BJ (cell line): ENCODE measurements around the gene ULK2. TPM values are rescaled to one million over a fixed set of nuclear protein-coding genes. Genes with fewer than 3 reads are reported as not detected.

Experiments
- CTCF ChIA-PET: fragments of 350-600 bp; formaldehyde crosslinking; extraction: SDS; loops from one replicate; lab custom pipeline; 2021; ENCODE audit warnings: antibody characterized with exemption, inconsistent platforms; lab: Yijun Ruan, JAX
- POLR2A ChIA-PET: fragments of 300-600 bp; sonication (Branson Sonifier 250); formaldehyde crosslinking; extraction: SDS; loops from one replicate; lab custom pipeline; 2021; ENCODE audit warnings: antibody characterized with exemption; lab: Charles Lee
- DNase-seq: peaks from one replicate; pipeline ENCODE4 v3.0.0-alpha.2; 2011; ENCODE audit warnings: low read depth
- H3K27me3 ChIP-seq: 2 replicates; pipeline ENCODE4 v1.6.0; 2011; ENCODE audit warnings: low read length; ENCODE audit not compliant: control insufficient read depth, insufficient read depth
- H3K36me3 ChIP-seq: 2 replicates; pipeline ENCODE4 v1.5.1; 2011; ENCODE audit warnings: low read length; ENCODE audit not compliant: control insufficient read depth, insufficient read depth
- H3K4me3 ChIP-seq: 2 replicates; pipeline ENCODE4 v1.5.1; 2011; ENCODE audit warnings: low read depth, mild to moderate bottlenecking, control low read depth, low read length
- CTCF ChIP-seq: IDR thresholded peaks from 2 replicates; pipeline ENCODE4 v1.5.1; 2011; ENCODE audit warnings: low read depth, mild to moderate bottlenecking, control low read depth, inconsistent platforms, low read length, moderate library complexity; ENCODE audit not compliant: insufficient read depth
- polyA plus RNA-seq: library from polyadenylated mRNA; depleted of rRNA; stranded (reverse); fragments of >200 nt; gene quantifications from 2 replicates; pipeline ENCODE4 v1.2.3, GENCODE V29; 2011

Gene ULK2
- polyA plus RNA-seq, 1 experiment = 38.2 TPM

GRCh38 chr17:19753661-19754463, 113.9 kb downstream of the ULK2 start:
- DNase-seq = no peak
- peaks cover 2% of the 10 kb centered on the region; the same call in 1 of the 2 replicates for H3K27me3 ChIP-seq
- no peak for TF ChIP-seq CTCF
- H3K4me3 ChIP-seq = no peak overlapping the region
- no peaks in the 10 kb centered on the region for H3K36me3 ChIP-seq
- CTCF ChIA-PET = interaction anchor here (0.5 to 11.6 kb wide), 6 partner anchors 10 to 388 kb away, joined by 3 to 84 read pairs (median 4); no protein-coding TSS in a partner anchor
- POLR2A ChIA-PET = no interaction called here

GRCh38 chr17:19753051-19753509, 114.7 kb downstream of the ULK2 start:
- no peaks in the 10 kb centered on the region for H3K36me3 ChIP-seq
- no peak for TF ChIP-seq CTCF
- ChIA-PET CTCF (interaction anchor here (1.2 to 11.6 kb wide), 5 partner anchors 9 to 388 kb away, joined by 3 to 84 read pairs (median 4); no protein-coding TSS in a partner anchor), POLR2A (no interaction called here)
- H3K4me3 ChIP-seq = no peak overlapping the region
- DNase-seq = no peak
- H3K27me3 ChIP-seq = peaks cover 4% of the 10 kb centered on the region; the same call in 1 of the 2 replicates

GRCh38 chr17:19752216-19753050, 115.3 kb downstream of the ULK2 start:
- no peak for TF ChIP-seq CTCF
- H3K4me3 ChIP-seq = no peak overlapping the region
- no peaks in the 10 kb centered on the region for H3K36me3 ChIP-seq
- no peak for DNase-seq
- peaks cover 5% of the 10 kb centered on the region; the same call in 1 of the 2 replicates for H3K27me3 ChIP-seq
- ChIA-PET CTCF (interaction anchor here (1.2 to 11.6 kb wide), 4 partner anchors 9 to 239 kb away, joined by 3 to 84 read pairs (median 20); no protein-coding TSS in a partner anchor), POLR2A (no interaction called here)

GRCh38 chr17:19750835-19751234, 116.9 kb downstream of the ULK2 start:
- DNase-seq = no peak
- Histone ChIP-seq H3K4me3 (no peak overlapping the region), H3K27me3 (0 out of 2 replicates have a peak, but pooled peaks cover 6% of the 10 kb centered on the region), H3K36me3 (no peaks in the 10 kb centered on the region)
- ChIA-PET CTCF (interaction anchor here (1.2 to 11.6 kb wide), 2 partner anchors 13 to 237 kb away, joined by 5 to 84 read pairs; no protein-coding TSS in a partner anchor), POLR2A (no interaction called here)
- no peak for TF ChIP-seq CTCF
